ENCODE data around the gene DPYD. TPM values are rescaled to one million over a fixed set of nuclear protein-coding genes. Genes with fewer than 3 reads are reported as not detected.
"Not testable (repeated sequence)": the region's sequence is repeated elsewhere in the genome, so short reads cannot be mapped to it uniquely, and the experiment has no call there.

The DPYD gene
- total RNA-seq, 2 donors from 2014 or later, result 11.1 to 11.5 TPM

DNA sequence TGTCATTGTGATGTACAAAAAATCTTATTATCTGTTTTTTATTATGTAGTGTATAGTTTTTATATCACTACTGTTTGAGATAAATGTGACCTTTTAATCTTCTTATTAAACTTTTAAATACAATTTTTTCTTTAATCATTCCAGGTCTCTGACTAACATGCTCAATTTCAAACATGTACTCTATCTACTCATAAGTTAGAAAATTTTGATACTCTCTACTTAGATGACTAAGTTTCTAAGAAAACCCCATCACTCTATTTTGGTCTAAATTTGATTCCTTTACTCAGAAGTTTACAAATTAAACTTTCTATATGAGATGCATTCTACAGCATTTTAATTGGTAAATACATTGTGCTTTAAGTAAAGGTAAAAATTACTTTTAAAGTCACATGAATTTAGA, 655.2 kb downstream of the DPYD start:
- H3K9me3 Mint-ChIP-seq, result no peaks in the 10 kb centered on the region
- H3K27me3 Mint-ChIP-seq, result no peaks in the 10 kb centered on the region
- H3K4me1 Mint-ChIP-seq, result no peaks in the 10 kb centered on the region
- H3K36me3 Mint-ChIP-seq (ENCODE audit: low read depth), result no peaks in the 10 kb centered on the region
- H3K27ac Mint-ChIP-seq, result no peak overlapping the region
- ATAC-seq (replicated peaks), result peak; percentile 29
- H3K4me3 Mint-ChIP-seq, result no peak overlapping the region

DNA sequence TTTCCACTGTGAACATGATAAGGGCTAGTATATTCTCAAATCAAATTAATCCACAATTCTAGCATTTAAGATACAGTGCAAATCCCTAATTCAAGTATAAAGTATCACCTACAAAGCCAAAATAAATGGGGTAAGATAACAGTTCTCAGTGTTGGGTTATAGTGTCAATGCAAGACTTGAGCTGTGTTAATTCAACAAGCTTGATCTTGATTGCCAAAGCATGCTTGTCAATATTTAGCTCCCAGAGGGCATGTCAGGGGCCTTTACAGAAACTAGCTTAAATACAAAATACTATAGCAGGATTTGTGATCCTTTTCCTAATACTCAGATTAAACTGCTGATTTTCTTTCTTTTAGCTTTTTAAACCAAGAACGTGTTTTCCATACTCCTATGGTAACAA, 658.0 kb downstream of the DPYD start:
- no peak overlapping the region for H3K4me3 Mint-ChIP-seq

DNA sequence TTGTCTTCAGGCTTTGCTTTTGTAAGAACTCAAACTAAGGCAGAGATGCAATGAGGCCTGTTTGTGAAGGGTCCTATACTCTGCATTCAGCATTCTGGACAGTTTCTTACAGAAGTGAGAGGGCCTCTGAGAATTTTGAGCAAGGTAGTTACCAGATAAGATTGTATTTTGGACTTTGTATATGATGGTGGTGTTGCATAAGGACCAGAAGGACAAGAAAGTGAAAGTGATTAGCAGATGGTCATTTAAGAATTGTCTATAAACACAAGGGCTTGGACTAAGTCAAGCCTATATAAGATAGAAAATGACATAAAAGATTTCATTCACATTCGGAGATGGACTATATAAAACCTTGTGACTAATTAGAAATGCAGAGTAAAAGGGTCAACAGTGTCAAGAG, 662.2 kb downstream of the DPYD start:
- Mint-ChIP-seq H3K9me3 (peaks cover 4% of the 10 kb centered on the region), H3K36me3 (ENCODE audit: low read depth) (no peaks in the 10 kb centered on the region), H3K4me1 (no peaks in the 10 kb centered on the region), H3K27ac (no peak overlapping the region), H3K4me3 (no peak overlapping the region), H3K27me3 (no peaks in the 10 kb centered on the region)
- no peak for ATAC-seq (replicated peaks)

More for the DNA sequence above, 658.0 kb downstream of the DPYD start:
- H3K4me1 Mint-ChIP-seq, result no peaks in the 10 kb centered on the region
- no peak for ATAC-seq (replicated peaks)
- H3K27ac Mint-ChIP-seq, result no peak overlapping the region
- peaks cover 3% of the 10 kb centered on the region for H3K9me3 Mint-ChIP-seq
- no peaks in the 10 kb centered on the region for H3K27me3 Mint-ChIP-seq
- no peaks in the 10 kb centered on the region for H3K36me3 Mint-ChIP-seq (ENCODE audit: low read depth)

DNA sequence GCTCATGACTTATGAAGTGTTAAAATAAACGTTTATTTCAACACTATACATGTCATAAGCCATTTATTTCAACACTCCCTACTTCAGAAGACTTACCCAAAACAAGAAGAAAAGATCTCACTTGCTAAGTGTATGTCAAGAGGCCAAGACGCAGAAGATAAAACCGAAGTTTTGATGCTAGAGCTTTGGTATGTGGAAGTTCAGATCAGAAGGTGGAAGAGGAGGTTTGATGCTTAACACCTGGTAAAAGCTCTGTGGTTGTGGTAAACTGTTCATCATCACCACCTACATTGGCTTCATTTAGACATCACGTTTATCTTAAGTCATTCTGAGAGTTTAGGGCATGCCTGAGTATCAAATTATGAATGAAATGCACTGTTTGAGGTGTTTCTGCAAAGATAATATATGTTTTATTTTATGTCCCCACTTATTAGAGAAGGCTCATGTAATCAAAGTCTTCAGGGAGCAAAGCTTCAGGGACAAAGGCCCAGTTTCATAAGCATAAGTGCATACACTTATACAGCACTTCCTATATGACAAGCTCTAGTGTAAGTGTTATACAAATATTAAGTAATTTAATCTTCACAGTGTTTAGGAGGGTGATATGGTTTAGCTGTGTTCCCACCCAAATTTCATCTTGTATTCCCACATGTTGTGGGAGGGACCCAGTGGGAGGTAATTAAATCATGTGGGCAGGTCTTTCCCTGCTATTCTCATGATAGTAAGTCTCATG, 665.9 kb downstream of the DPYD start:
- Mint-ChIP-seq H3K27ac (no peak overlapping the region), H3K9me3 (peaks cover 4% of the 10 kb centered on the region), H3K27me3 (no peaks in the 10 kb centered on the region), H3K36me3 (ENCODE audit: low read depth) (peaks cover 10% of the 10 kb centered on the region), H3K4me1 (no peaks in the 10 kb centered on the region), H3K4me3 (no peak overlapping the region)
- peak; percentile 63 for ATAC-seq (replicated peaks)

DNA sequence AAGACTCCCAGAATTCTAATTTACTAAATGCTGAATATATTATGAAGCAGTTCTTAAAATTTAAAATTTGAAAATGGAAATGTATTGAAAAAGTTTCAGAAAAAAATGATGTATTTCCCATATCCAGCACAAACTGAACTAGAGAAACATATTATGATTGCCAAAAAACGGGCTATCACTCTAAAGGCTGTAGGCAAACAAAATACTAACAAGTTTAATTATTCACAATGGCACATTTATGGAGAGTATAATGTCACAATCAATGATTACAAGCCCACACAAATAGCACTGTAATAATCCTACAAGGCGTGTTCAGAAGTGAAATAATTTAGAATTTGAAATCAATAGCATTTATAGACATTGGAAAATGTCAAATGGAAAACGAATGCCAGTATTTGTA, 667.9 kb downstream of the DPYD start:
- Mint-ChIP-seq H3K4me1 (no peaks in the 10 kb centered on the region), H3K9me3 (peaks cover 5% of the 10 kb centered on the region), H3K36me3 (ENCODE audit: low read depth) (peaks cover 21% of the 10 kb centered on the region), H3K4me3 (no peak overlapping the region), H3K27ac (no peak overlapping the region), H3K27me3 (no peaks in the 10 kb centered on the region)
- ATAC-seq (replicated peaks), result no peak

DNA sequence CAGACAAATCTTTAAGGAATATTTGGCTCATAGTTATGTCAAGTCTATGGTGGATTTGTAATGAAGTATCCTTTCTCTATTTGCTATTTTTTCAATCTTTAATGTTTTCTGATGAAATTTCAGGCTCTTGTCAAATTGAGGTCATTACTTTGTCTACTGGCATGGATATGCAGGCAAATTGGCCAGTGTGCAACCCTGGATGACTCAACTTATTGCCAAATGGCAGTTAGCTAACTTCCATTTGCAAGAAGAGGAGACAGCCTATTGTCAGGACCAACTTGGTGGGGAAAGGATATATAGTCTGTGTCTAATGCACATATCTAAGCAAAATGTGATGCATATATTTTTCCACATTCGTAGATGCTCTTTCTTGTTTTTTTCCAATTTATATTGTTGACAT, 668.8 kb downstream of the DPYD start:
- no peak overlapping the region for H3K27ac Mint-ChIP-seq
- no peak overlapping the region for H3K4me3 Mint-ChIP-seq
- no peaks in the 10 kb centered on the region for H3K27me3 Mint-ChIP-seq
- no peak for ATAC-seq (replicated peaks)
- peaks cover 21% of the 10 kb centered on the region for H3K36me3 Mint-ChIP-seq (ENCODE audit: low read depth)
- peaks cover 4% of the 10 kb centered on the region for H3K9me3 Mint-ChIP-seq
- no peaks in the 10 kb centered on the region for H3K4me1 Mint-ChIP-seq

DNA sequence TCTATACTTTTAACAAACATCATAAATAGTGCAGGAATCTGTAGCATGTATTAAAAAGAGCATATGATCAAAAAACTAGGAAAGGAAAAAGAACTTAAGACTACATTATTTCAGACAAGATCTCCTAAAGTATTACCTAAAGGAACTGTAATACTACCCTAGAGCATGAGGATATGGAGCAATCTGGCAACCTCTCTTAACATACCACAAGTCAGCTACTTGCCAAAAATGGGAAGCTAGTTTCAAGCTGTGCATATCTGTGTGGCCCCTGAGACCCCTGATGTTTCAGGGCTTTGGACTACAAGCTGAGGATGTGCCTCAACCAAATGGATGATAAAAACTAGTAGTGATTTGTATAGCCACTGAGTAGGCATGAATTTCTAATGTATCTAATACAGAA, 673.6 kb downstream of the DPYD start:
- no peak for ATAC-seq (replicated peaks)
- no peaks in the 10 kb centered on the region for H3K4me1 Mint-ChIP-seq
- peaks cover 4% of the 10 kb centered on the region for H3K9me3 Mint-ChIP-seq
- peaks cover 21% of the 10 kb centered on the region for H3K36me3 Mint-ChIP-seq (ENCODE audit: low read depth)
- H3K4me3 Mint-ChIP-seq, result no peak overlapping the region
- H3K27me3 Mint-ChIP-seq, result no peaks in the 10 kb centered on the region
- no peak overlapping the region for H3K27ac Mint-ChIP-seq

DNA sequence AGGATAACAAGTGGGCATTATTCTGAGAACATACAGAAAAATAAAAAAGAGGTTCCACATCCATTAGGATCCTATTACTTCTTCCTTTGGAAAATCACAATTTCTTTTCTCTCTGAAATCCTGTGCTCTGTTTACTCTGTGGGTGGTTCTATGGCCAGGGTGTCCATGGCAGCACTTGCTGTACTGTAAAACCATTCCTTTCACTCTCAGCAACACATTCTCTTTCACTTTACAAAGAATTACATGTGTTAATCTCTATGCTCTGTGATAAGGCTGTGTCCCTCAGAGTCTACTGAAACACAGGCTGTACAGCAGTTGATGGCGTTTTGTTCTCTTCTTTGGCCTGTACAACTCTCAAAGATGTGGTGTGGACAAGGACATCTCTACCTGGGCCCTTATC, 675.2 kb downstream of the DPYD start:
- H3K27me3 Mint-ChIP-seq, result no peaks in the 10 kb centered on the region
- H3K36me3 Mint-ChIP-seq (ENCODE audit: low read depth), result peaks cover 12% of the 10 kb centered on the region
- H3K4me3 Mint-ChIP-seq, result no peak overlapping the region
- no peak overlapping the region for H3K27ac Mint-ChIP-seq
- H3K9me3 Mint-ChIP-seq, result peaks cover 4% of the 10 kb centered on the region
- ATAC-seq (replicated peaks), result no peak
- H3K4me1 Mint-ChIP-seq, result no peaks in the 10 kb centered on the region

DNA sequence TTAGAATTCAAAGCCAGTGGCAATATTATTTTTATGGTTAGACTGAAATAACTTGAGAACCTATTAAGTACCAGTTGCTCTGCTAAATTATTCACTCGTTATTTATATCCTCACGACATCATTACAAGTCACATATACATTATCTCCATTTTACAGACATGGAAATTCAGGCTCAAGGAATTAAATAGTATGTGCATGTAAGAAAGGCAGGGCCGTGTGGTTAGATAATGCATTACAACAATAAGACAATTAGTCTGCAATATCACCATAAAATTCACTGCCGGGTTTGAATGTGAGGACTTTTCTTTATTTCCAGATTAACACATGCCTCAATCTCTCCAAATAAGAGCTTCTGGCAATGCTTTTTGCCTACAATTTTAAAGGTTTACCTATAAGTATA, 675.8 kb downstream of the DPYD start:
- no peak for ATAC-seq (replicated peaks)
- no peaks in the 10 kb centered on the region for H3K27me3 Mint-ChIP-seq

DNA sequence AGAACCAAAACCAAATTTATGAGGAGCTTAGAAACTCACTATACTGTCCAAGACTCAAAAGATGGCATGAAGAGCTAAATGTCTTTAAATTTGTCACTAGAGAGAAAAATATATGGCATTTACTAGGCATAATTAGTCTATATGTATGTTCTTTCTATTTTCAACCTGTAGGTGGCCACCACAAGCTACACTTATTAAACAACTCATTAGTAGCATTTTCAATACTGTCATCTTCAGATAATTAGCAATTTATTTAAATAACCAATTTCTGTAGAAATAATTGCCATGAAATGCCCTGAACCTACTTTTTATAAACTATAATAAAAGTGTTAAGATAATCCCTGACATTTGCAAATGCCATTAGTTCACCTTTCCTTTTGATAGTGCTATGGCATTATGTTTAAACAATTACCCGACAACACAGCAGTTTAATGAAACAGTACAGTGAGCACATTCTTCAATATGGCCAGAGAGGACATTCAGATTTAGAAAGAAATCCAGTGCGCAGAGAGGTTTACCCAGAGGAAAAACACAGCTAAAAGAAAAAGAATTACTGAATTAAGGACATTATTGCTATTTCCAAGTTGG, 676.8 kb downstream of the DPYD start:
- Mint-ChIP-seq H3K9me3 (peaks cover 4% of the 10 kb centered on the region), H3K4me1 (no peaks in the 10 kb centered on the region), H3K4me3 (no peak overlapping the region), H3K36me3 (ENCODE audit: low read depth) (peaks cover 2% of the 10 kb centered on the region), H3K27me3 (no peaks in the 10 kb centered on the region), H3K27ac (no peak overlapping the region)
- no peak for ATAC-seq (replicated peaks)

More for the DNA sequence above, 675.8 kb downstream of the DPYD start:
- no peak overlapping the region for H3K27ac Mint-ChIP-seq
- H3K36me3 Mint-ChIP-seq (ENCODE audit: low read depth), result peaks cover 12% of the 10 kb centered on the region
- H3K4me3 Mint-ChIP-seq, result no peak overlapping the region
- H3K4me1 Mint-ChIP-seq, result no peaks in the 10 kb centered on the region
- H3K9me3 Mint-ChIP-seq, result peaks cover 4% of the 10 kb centered on the region

DNA sequence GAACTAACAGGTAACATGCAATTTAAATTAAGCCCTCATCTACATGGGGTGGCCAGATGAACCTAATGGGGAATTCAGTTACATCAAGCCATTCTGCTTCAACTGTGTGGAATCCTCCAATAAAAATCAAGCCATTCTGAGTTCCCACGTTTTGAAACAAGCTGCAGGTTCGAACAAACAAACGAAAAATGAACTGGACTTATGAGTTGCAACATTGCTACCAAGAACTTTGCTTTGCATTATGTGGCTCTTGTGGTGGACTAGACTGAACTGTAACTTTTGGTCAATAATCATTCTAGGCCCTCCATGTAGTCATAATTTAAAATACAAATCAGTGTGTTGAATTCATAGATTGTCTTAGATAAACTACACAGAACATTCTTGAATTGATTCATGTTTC, 682.0 kb downstream of the DPYD start:
- H3K27me3 Mint-ChIP-seq, result no peaks in the 10 kb centered on the region

DNA sequence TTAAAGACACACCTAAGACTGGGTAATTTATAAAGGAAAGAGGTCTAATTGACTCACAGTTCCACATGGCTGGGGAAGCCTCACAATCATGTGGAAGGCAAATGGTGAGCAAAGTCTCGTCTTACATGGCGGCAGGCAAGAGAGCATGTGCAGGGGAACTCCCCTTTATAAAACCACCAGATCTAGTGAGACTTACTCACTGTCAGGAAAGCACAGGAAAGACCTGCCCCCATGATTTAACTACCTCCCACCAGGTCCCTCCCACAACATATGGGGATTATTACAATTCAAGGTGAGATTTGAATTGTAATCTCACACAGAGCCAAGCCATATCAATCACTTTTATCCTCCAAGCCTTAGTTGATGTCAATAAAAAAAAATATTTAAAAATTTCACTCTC, 689.5 kb downstream of the DPYD start:
- not testable (repeated sequence) for H3K27me3 Mint-ChIP-seq, H3K4me3 Mint-ChIP-seq, H3K9me3 Mint-ChIP-seq, H3K4me1 Mint-ChIP-seq, H3K27ac Mint-ChIP-seq
- H3K36me3 Mint-ChIP-seq (ENCODE audit: low read depth), result peaks cover 45% of the 10 kb centered on the region
- peak; percentile 75 for ATAC-seq (replicated peaks)

More for the DNA sequence above, 682.0 kb downstream of the DPYD start:
- no peak overlapping the region for H3K4me3 Mint-ChIP-seq
- ATAC-seq (replicated peaks), result no peak
- no peaks in the 10 kb centered on the region for H3K4me1 Mint-ChIP-seq
- H3K27ac Mint-ChIP-seq, result no peak overlapping the region
- peaks cover 11% of the 10 kb centered on the region for H3K36me3 Mint-ChIP-seq (ENCODE audit: low read depth)
- H3K9me3 Mint-ChIP-seq, result no peaks in the 10 kb centered on the region

DNA sequence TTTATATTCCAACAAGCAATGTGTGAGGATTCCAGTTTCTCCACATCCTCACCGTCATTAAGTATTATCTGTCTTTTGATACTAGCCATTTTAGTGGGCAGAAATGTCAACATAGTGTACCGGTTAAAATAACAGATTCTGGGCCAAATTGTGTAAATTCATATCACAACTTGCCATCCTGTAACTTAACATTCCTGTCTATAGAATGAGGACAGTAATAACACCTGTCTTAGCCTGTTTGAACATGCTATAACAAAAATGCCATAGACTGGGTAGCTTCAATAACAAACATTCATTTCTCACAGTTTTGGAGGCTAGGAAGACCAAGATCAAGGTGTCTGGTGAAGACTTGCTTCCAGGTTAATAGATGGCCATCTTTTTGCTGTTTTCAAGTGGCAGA, 708.2 kb downstream of the DPYD start:
- H3K27me3 Mint-ChIP-seq, result no peaks in the 10 kb centered on the region

DNA sequence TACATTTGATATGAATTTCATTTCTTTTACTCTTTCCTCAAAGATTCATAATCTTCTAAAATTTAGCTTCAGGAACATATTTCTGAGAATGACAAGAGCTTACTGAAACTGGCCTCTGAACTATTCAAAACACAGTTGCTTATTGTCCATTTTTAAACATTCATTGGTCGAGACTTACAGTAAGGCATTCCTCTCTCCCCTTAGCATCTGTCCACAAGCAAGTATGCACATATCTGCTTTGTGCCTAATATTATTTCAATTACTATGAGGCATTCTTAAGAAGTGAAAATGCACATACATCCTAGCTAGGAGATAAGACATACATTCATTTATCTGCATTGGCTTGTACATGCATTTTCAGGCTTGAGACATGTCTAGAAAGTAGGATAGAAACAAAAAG, 710.5 kb downstream of the DPYD start:
- no peak overlapping the region for H3K4me3 Mint-ChIP-seq
- H3K36me3 Mint-ChIP-seq (ENCODE audit: low read depth), result no peaks in the 10 kb centered on the region
- H3K27me3 Mint-ChIP-seq, result no peaks in the 10 kb centered on the region
- H3K9me3 Mint-ChIP-seq, result no peaks in the 10 kb centered on the region
- no peak overlapping the region for H3K27ac Mint-ChIP-seq
- no peak for ATAC-seq (replicated peaks)
- no peaks in the 10 kb centered on the region for H3K4me1 Mint-ChIP-seq

More for the DNA sequence above, 708.2 kb downstream of the DPYD start:
- no peak for ATAC-seq (replicated peaks)
- H3K27ac Mint-ChIP-seq, result no peak overlapping the region
- H3K4me1 Mint-ChIP-seq, result no peaks in the 10 kb centered on the region
- H3K4me3 Mint-ChIP-seq, result no peak overlapping the region
- no peaks in the 10 kb centered on the region for H3K36me3 Mint-ChIP-seq (ENCODE audit: low read depth)
- peaks cover 5% of the 10 kb centered on the region for H3K9me3 Mint-ChIP-seq

DNA sequence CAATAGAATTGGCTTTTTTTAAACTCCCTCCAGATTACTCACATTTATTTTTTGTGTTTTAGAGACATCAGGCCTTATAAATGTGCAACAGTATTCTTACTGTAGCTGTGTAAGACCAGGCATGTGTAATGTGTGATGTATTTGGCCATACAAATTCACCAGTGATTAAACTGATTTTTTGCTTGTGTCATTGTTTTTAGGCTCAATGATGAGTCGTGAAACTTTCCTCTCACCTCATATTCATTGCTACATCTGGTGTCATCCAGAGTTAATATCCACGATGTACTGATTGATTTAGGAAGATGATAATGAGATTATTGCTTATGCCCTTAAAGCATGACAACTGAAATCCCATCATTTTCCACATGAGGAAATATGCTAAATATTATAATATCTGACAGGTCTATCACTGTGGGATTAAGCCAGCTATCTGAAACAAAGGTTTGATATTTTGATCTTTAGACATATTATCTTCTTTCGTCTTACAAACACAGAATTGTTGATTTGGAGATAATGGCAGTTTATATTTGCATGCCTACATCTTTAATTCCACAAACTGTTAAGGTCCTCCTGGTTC, 711.4 kb downstream of the DPYD start:
- Mint-ChIP-seq H3K9me3 (no peaks in the 10 kb centered on the region), H3K4me1 (no peaks in the 10 kb centered on the region), H3K27me3 (no peaks in the 10 kb centered on the region), H3K36me3 (ENCODE audit: low read depth) (no peaks in the 10 kb centered on the region), H3K27ac (no peak overlapping the region), H3K4me3 (no peak overlapping the region)
- no peak for ATAC-seq (replicated peaks)
